Measurements from ENCODE around the gene PPL.
"Not testable (repeated sequence)": the region's sequence is repeated elsewhere in the genome, so short reads cannot be mapped to it uniquely, and the experiment has no call there.

PPL gene

GRCh38 chr16:4936991-4937781 lies at the start of gene PPL:
Gene PPL (minus strand): TSS chr16:4937148. CDS start chr16:4937045, 103 bp downstream.
- no peak for DNase-seq (ENCODE audit: low read depth)

- DNase-seq (ENCODE audit: low read depth), result no peak
These were observed 47.4 kb upstream of the PPL start for GRCh38 chr16:4984174-4984990.

- DNase-seq (ENCODE audit: low read depth), result no peak
These were observed 45.3 kb upstream of the PPL start for GRCh38 chr16:4982056-4982867.

GRCh38 chr16:4981473-4981872 lies 44.5 kb upstream of the PPL start:
- DNase-seq (ENCODE audit: low read depth), result no peak

- DNase-seq (ENCODE audit: low read depth), result no peak
These were observed 43.7 kb upstream of the PPL start for GRCh38 chr16:4980691-4981090.

GRCh38 chr16:4979736-4980660 lies 43.0 kb upstream of the PPL start:
- DNase-seq (ENCODE audit: low read depth), result no peak

GRCh38 chr16:4979164-4979563 lies 42.2 kb upstream of the PPL start:
- no peak for DNase-seq (ENCODE audit: low read depth)

GRCh38 chr16:4976611-4977145 lies 39.7 kb upstream of the PPL start:
- no peak for DNase-seq (ENCODE audit: low read depth)

- DNase-seq (ENCODE audit: low read depth), result no peak
These were observed 39.1 kb upstream of the PPL start for GRCh38 chr16:4976079-4976478.

GRCh38 chr16:4972938-4973587 lies 36.1 kb upstream of the PPL start:
- no peak for DNase-seq (ENCODE audit: low read depth)

GRCh38 chr16:4970010-4970409 lies 33.1 kb upstream of the PPL start:
- no peak for DNase-seq (ENCODE audit: low read depth)

- no peak for DNase-seq (ENCODE audit: low read depth)
These were observed 32.0 kb upstream of the PPL start for GRCh38 chr16:4968879-4969483.

- DNase-seq (ENCODE audit: low read depth), result not testable (repeated sequence)
These were observed 31.3 kb upstream of the PPL start for GRCh38 chr16:4968278-4968677.

- no peak for DNase-seq (ENCODE audit: low read depth)
These were observed 29.9 kb upstream of the PPL start for GRCh38 chr16:4966736-4967453.

GRCh38 chr16:4963527-4963926 lies 26.6 kb upstream of the PPL start:
- DNase-seq (ENCODE audit: low read depth), result not testable (repeated sequence)

GRCh38 chr16:4962716-4963115 lies 25.8 kb upstream of the PPL start:
- no peak for DNase-seq (ENCODE audit: low read depth)

GRCh38 chr16:4960579-4960978 lies 23.6 kb upstream of the PPL start:
- DNase-seq (ENCODE audit: low read depth), result no peak

- no peak for DNase-seq (ENCODE audit: low read depth)
These were observed 21.8 kb upstream of the PPL start for GRCh38 chr16:4958510-4959438.

All from activated T-cell treated with anti-CD3 and anti-CD28 coated beads for 24 hours (primary cell).